GM21390 (cell line): ENCODE measurements around the gene ZDHHC4.
A peak's percentile ranks its signal among the peaks of the same experiment; 100 is the strongest.

Source experiments
- ATAC-seq: cut with Tn5 transposase; IDR thresholded peaks from one replicate; pipeline ENCODE4 v1.9.1; 2021; ENCODE audit not compliant: unreplicated experiment

The ZDHHC4 gene

GRCh38 chr7:6604458-6604857 is 27.2 kb downstream of the ZDHHC4 start:
- no peak for ATAC-seq

DNA sequence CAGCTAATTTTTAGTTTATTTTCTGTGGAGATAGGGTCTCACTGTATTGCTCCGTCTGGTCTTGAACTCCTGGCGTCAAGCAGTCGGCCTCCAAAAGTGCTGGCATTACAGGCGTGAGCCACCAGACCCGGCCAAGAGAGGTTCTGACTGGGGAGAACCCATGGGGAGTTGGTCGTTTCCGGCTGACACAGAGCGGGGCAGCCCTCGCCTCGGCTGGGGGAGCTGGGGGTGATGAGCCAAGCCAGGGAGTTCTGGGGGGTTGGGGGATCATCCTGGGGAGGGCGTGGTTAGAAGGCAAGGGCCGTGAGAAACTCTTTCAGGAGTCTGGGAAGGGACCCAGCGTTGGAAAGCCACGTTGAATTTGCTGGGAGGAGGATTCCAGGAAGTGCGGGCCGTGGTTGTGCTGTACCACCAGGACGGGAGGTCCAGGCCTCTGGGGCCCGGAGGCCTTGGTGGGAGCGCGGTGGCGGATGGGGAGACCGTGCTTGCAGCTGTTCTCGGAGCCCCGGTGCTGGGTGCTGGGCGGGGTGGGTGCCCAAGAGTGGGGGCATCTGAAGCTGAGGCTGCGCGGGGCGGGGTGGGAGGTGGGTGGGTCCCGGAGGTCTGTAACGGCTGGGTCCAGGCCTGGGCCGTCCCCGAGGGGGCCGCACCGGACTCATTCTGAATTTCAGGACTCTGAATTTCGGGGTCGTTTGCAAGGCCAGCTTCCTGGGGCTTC is 29.8 kb downstream of the ZDHHC4 start:
- ATAC-seq: no peak

GRCh38 chr7:6607651-6608051 is 30.4 kb downstream of the ZDHHC4 start:
- ATAC-seq: no peak

GRCh38 chr7:6608081-6608480 is 30.8 kb downstream of the ZDHHC4 start:
- no peak for ATAC-seq

DNA sequence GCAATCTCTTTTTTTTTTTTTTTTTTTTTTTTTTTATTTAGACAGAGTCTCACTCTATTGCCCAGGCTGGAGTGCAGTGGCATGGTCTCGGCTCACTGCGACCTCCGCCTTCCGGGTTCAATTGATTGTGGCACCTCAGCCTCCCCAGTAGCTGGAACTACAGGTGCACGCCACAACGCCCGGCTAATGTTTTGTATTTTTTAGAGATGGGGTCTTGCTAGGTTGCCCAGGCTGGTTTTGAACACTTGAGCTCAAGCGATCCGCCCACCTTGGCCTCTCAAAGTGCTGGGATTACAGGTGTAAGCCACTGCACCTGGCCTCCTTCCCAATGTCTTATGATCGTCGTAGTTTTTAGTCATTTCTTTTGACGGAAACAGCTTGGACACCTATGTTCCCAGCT is 31.5 kb downstream of the ZDHHC4 start:
- no peak for ATAC-seq

DNA sequence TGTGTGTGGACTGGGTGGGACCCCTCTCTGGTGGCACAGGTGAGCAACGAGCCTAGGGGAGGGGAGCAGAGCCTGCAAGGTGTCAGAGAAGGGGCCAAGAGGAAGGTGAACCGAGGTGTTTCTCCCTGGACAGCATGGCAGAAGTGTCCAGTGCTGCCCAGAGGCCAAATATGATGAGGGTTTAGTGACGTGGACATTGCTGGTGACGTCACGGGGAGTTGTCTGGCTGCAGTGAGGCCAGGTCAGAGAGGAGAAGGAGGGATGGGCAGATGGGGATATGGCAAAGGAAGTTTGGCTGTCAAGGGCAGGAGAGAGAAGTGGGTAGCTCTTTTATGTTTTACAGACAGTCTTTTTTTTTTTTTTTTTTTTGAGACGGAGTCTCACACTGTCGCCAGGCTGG is 35.6 kb downstream of the ZDHHC4 start:
- no peak for ATAC-seq

DNA sequence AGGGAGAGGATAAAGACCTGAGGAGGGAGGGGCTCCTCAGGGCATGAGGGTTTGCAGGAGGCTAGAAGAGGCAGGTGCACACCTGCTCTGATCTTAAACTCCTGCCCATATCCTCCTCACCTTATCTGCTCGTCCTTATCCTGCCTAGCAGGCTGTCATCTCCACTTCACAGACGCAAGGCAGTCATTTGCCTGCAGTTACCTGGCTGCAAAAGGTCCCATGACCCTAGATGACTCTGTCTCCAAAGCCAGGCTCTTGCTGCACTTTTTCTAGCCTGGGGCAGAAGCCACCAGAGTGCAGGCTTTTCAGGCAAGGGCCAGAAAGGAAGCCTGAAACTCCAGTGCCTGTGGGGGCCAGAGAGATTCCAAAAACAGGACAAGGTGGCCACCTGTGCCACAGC is 36.5 kb downstream of the ZDHHC4 start:
- ATAC-seq: no peak

- ATAC-seq: no peak
Measured at GRCh38 chr7:6614953-6615722, 37.9 kb downstream of the ZDHHC4 start, which contains the start of gene ZNF853. TSS of gene ZNF853 (plus strand) at chr7:6615610. CDS start at chr7:6616175, 565 bp downstream.

DNA sequence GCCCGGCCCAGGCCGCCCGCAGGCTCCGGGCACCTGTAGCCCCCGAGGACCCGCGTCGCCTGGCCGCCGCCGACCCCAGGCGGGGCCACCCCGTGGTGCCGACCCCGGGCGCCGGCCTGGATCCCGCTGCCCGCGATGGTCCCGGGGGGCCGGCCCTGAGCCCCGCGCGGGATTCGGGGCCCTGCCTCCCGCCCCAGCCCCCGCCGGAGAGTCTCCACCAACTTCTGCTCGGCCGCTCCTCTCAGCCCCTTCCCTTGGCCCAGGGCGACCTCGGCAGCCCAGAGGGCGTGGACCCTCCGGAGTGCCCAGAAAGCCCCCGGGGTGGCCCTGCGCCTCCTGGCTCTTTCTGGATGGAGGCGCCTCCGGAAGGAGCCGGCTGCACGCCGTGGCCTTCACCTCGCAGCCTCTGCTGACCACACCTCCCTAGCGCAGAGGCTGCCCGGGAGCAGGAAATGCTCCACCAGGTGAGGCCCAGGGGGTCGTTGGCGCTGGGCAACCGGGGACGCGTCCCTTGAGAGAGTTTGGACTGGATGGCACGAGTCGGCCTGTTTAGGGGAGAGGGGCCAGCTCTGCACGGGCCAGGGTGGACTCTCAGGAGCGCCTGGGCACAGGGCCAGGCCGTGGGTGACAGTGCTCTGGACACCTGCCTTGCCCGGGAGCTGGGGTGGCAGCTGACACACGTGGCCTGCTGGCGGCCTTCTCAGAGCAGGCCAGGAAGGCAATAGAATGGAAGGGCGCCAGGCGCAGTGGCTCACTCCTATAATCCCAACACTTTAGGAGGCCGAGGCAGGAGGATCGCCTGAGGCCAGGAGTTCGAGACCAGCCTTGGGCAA is 38.7 kb downstream of the ZDHHC4 start:
- no peak for ATAC-seq

DNA sequence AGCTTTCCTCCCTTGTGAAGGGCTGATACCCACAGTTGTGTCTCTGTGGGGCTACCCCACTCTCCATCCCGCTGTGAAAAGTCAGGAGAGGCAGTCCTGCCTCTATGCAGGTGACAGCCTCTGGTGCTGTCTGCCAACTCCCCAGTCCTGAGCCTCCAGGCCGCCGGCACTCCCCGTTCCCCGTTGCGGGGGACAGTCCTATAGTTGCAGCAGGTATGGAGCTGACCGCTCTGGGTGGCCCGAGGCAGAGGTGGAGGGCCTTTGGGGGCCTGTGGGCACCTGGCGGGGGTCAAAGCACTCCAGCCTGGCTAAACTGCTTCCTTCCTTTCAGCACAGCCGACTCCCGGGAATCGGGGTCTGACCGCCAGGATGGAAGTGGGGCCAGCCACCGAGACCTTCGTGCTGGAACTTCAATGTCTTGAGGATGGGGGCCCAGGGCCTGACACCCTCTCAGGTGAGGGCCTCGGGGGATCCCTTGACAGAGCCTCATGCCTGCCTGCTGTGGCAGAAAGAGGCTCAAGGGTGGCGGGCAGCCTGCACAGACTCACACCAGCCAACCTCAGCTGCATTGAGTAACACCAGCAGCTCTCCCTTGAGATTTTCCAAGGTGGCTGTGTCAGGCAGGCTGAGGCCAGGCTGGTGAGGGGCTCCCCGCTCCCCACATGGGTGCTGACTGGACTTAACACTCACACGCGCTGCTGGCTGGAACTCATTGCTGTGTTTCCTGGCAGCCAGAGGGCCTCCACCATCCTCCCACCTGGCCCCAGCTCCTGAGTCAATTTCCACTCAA is 39.8 kb downstream of the ZDHHC4 start:
- no peak for ATAC-seq

- no peak for ATAC-seq
Measured at GRCh38 chr7:6618621-6619020, 41.4 kb downstream of the ZDHHC4 start.

DNA sequence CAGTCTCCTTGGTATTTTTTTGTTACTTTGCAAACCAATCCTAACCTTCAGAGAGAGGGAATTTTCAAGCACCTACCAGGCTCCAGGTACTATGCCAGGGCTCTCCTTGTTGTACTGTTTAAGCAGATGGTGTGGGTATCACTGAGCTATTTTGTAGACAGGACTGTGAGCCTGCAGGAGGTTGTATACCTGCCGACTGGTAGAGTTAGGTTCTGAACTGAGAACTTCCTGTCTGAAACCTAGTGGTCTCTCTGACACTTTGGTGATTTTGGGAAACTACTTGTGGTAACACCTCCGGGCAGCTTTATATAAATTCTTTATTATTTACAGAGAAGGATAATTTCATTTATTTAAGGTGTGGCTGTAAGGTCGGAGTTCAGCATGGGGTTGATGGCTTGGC is 42.7 kb downstream of the ZDHHC4 start:
- no peak for ATAC-seq

- ATAC-seq: no peak
Measured at GRCh38 chr7:6621195-6622133, 44.2 kb downstream of the ZDHHC4 start.

GRCh38 chr7:6622134-6622710 is 45.0 kb downstream of the ZDHHC4 start:
- ATAC-seq: no peak

- peak; percentile 65 for ATAC-seq
Measured at GRCh38 chr7:6623589-6624245, 46.5 kb downstream of the ZDHHC4 start.

DNA sequence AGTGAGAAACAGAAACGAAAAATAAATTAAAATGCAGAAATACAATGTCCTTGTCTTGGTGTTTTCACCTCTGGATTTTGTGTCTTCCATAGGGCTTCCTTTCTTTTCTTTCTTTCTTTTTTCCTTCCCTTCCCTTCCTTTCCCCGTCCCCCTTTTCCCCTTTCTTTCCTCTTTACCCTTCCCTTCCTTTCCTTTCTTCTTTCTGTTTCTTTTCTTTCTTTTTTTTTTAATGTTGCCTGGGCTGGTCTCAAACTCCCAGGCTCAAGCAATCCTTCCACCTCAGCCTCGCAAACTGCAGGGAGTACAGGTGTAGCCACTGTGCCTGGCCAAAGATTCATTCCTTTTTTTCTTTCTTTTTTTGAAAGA is 47.0 kb downstream of the ZDHHC4 start:
- ATAC-seq: no peak

DNA sequence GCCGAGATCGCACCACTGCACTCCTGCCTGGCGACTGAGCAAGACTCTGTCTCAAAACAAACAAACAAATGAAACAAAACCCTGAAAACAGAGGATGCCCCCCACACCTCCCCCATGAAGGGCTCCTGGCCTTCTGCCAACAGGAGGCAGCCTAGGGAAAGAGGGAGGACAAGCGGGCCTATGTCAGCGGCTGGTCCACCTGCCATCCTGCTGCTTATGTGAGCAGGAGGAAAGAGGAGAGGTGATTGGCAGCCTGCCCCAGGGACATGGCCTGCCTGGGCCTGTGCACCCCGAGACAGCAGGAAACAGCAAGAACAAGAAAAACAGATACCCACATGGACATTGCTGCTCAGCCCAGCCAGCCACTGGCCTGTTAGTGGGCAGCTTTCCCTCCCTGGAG is 50.8 kb downstream of the ZDHHC4 start:
- ATAC-seq: no peak

DNA sequence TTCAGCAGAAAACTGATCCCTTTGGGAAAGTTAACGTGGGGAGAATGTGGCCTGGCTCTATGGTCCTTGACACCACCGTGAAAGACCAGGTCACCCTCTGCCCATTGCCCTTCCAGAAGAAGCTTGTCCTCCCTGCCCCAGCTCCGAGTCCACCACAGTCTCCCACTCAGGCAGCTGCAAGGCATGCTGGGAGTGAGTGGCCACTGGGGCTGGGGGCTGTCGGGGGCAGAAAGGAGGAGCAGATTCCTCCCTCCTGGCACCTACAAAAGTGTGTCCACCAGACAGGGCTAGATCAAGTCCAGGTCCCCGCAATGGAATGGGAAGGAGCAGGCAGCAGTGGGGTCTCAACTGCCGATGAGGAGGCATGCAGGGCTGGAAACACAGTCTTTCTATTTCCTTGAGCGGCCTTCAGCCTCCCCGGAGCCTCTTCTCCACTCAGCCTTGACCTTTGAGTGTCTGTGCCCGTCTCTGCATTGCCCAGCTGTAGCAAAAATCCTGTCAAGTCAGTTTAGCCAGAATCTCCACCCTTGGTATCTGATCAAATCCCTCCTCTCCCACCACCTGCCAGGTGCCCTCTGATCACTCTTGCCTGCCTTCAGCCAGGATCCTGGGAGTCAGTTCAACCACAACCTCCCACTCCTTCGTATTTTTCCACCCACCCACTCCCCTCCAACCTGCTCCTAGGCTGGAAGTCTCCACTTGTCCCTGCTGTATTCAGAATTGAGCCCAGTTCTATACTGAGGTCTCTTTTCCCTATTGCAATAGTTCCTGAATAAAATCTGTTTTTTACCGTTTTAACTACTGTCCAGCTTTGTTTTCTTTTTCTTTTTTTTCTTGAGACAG is 53.0 kb downstream of the ZDHHC4 start:
- no peak for ATAC-seq
